ENCODE measurements around the gene KIAA0586. TPM values are rescaled to one million over a fixed set of nuclear protein-coding genes. Genes with fewer than 3 reads are reported as not detected.

The KIAA0586 gene
- total and polyA plus RNA-seq, 10 of the 15 experiments (the other 5 are each of a cell fraction or from before 2014, with no cell fraction given) = 7.1 to 27.6 (median 19.1) TPM

DNA sequence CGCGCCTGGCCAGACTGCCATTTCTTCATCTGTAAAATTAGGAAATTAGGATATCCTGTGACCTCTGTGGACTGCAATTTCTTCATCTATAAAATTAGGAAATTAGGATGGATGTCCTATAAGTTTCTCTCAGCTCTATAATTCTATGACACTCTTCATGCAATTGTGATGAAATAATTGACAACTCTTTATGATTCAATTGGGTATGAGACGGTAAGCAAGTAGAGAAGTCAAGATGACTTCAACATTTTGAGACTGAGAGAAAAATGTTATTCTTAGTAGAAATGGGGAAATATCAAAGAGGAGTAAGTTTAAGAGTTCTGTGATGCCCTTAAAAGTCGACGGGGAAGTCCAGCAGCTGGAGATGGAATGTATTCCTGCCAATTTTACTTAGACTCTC lies 12.0 kb downstream of the KIAA0586 start (continued):
- TF ChIP-seq RAD51 (IDR thresholded peaks at IDR 0.05) = no peak
- TF ChIP-seq ZBTB11 (CRISPR knock-in tag; IDR thresholded peaks at IDR 0.05) = no peak
- no peak for TF ChIP-seq NR2C2 (IDR thresholded peaks at IDR 0.05; ENCODE audit: borderline replicate concordance, control insufficient read depth, insufficient read length, low read depth)
- TF ChIP-seq RCOR1 (conservative IDR thresholded peaks at IDR 0.05; ENCODE audit: low read depth, low read length) = no peak
- no peak for TF ChIP-seq GABPA (IDR thresholded peaks at IDR 0.05; ENCODE audit: low read depth)
- TF ChIP-seq PRDM15 (CRISPR knock-in tag; IDR thresholded peaks at IDR 0.05) = no peak
- no peak for TF ChIP-seq IRF4 (IDR thresholded peaks at IDR 0.05; ENCODE audit: low read depth, low read length)
- no peak for TF ChIP-seq HDGF (IDR thresholded peaks at IDR 0.05)
- no peak for TF ChIP-seq MTA2 (IDR thresholded peaks at IDR 0.05; ENCODE audit: low read depth)
- TF ChIP-seq SMAD5 (IDR thresholded peaks at IDR 0.05; ENCODE audit: low read depth) = no peak
- no peak for TF ChIP-seq POLR2A (IDR thresholded peaks at IDR 0.05; ENCODE audit: low read depth, low read length)

All from GM12878 (cell line).